Anterior cingulate cortex (tissue), 58 donors: Measurements from ENCODE around the gene QRICH1.

Experiments
- DNase-seq, 58 donors: peaks; one replicate each; lab custom pipeline; 2025; lab: John Stamatoyannopoulos, UW

QRICH1 gene

GRCh38 chr3:49120438-49121131 lies 26.7 kb upstream of the QRICH1 start, which contains the start of gene USP19:
Gene USP19 (minus strand): TSS chr3:49120823. CDS start chr3:49119145, 1,678 bp downstream.
- peak; percentile 45 to 95 (median 92) for DNase-seq

- no peak for DNase-seq
Measured at GRCh38 chr3:49120096-49120437, 26.2 kb upstream of the QRICH1 start.

- peak in 1 of 58 donors; percentile 3 for DNase-seq
Measured at GRCh38 chr3:49119439-49119838, 25.6 kb upstream of the QRICH1 start.

- peak in 9 of 58 donors; percentile 2 to 40 (median 16) for DNase-seq
Measured at GRCh38 chr3:49119036-49119435, 25.2 kb upstream of the QRICH1 start.

GRCh38 chr3:49112262-49112661 lies 18.4 kb upstream of the QRICH1 start:
- no peak for DNase-seq

- no peak for DNase-seq
Measured at GRCh38 chr3:49111347-49111746, 17.5 kb upstream of the QRICH1 start.

GRCh38 chr3:49110780-49111179 lies 16.9 kb upstream of the QRICH1 start:
- DNase-seq = no peak

GRCh38 chr3:49108346-49108745 lies 14.5 kb upstream of the QRICH1 start:
- no peak for DNase-seq

- peak; percentile 56 to 97 (median 90) for DNase-seq
Measured at GRCh38 chr3:49104427-49105291, 10.8 kb upstream of the QRICH1 start, which contains the start of gene QARS1. Gene QARS1 (minus strand): TSS chr3:49104757. CDS start chr3:49104733, 24 bp downstream.

- no peak for DNase-seq
Measured at GRCh38 chr3:49104052-49104426, 10.2 kb upstream of the QRICH1 start.

GRCh38 chr3:49100046-49100615 lies 6.3 kb upstream of the QRICH1 start:
- DNase-seq = no peak

GRCh38 chr3:49098910-49099630 lies 5.2 kb upstream of the QRICH1 start:
- DNase-seq = no peak

- DNase-seq = no peak
Measured at GRCh38 chr3:49098429-49098828, 4.6 kb upstream of the QRICH1 start.

- DNase-seq = peak; percentile 28 to 87 (median 73)
Measured at GRCh38 chr3:49092938-49093852, 676 bp downstream of the QRICH1 start.

- DNase-seq = no peak
Measured at GRCh38 chr3:49081429-49081828, 12.4 kb downstream of the QRICH1 start.

GRCh38 chr3:49079270-49079669 lies 14.6 kb downstream of the QRICH1 start:
- DNase-seq = no peak

- DNase-seq = no peak
Measured at GRCh38 chr3:49076646-49077045, 17.2 kb downstream of the QRICH1 start.

GRCh38 chr3:49076116-49076515 lies 17.8 kb downstream of the QRICH1 start:
- no peak for DNase-seq

GRCh38 chr3:49058011-49058410 lies 35.9 kb downstream of the QRICH1 start:
- no peak for DNase-seq

GRCh38 chr3:49057268-49057667 lies 36.6 kb downstream of the QRICH1 start:
- no peak for DNase-seq
